Spinal cord (tissue), 10 donors: ENCODE results near the gene SLC5A6. TPM values are rescaled to one million over a fixed set of nuclear protein-coding genes. Genes with fewer than 3 reads are reported as not detected.

Source experiments
- DNase-seq, 6 donors: peaks; one replicate each; pipeline versions ENCODE4 v3.0.0 to v3.0.0-alpha.2; 2013 to 2015; ENCODE audit warnings: low spot score in 6 of 6, low read depth in 4 of 6
- H3K27ac ChIP-seq: one replicate; pipeline ENCODE4 v1.5.1; 2013; ENCODE audit warnings: low read depth, low read length, control low read depth
- H3K27me3 ChIP-seq: one replicate; pipeline ENCODE4 v1.6.1; 2013; ENCODE audit warnings: low read length; ENCODE audit not compliant: control insufficient read depth, insufficient read depth
- H3K36me3 ChIP-seq: one replicate; pipeline ENCODE4 v1.6.1; 2013; ENCODE audit warnings: low read length; ENCODE audit not compliant: control insufficient read depth, insufficient read depth
- H3K4me1 ChIP-seq: one replicate; pipeline ENCODE4 v1.6.1; 2013; ENCODE audit warnings: low read length; ENCODE audit not compliant: control insufficient read depth, insufficient read depth
- H3K4me3 ChIP-seq: one replicate; pipeline ENCODE4 v1.5.1; 2013; ENCODE audit warnings: low read depth, low read length, control low read depth
- H3K9me3 ChIP-seq: one replicate; pipeline ENCODE4 v1.6.1; 2013; ENCODE audit warnings: low read length; ENCODE audit not compliant: control insufficient read depth, insufficient read depth
- WGBS: methylation state at CpG from one replicate; pipeline ENCODE4 v1.1.5; 2013; ENCODE audit warnings: missing lambda C conversion rate; ENCODE audit not compliant: insufficient coverage; 5-methylcytosine and 5-hydroxymethylcytosine counted together
- polyA plus RNA-seq, 2 donors: library from polyadenylated mRNA; unstranded; fragments of 120-200 nt; gene quantifications; one replicate each; pipeline ENCODE4 v1.2.1, GENCODE V29; 2013; ENCODE audit not compliant: insufficient read length in 2 of 2
- total RNA-seq, 2 donors: library from RNA; depleted of rRNA in 1 of 2; stranded (reverse); fragments of 120-200 nt in 1 of 2; fragments of >200 nt in 1 of 2; gene quantifications; one replicate each; pipeline versions ENCODE4 v1.2.3 to v1.2.4, GENCODE V29; 2013 to 2014
- donor health status: healthy.

SLC5A6 gene
- total and polyA plus RNA-seq, 4 donors = 41.4 to 68.6 (median 59.3) TPM

DNA sequence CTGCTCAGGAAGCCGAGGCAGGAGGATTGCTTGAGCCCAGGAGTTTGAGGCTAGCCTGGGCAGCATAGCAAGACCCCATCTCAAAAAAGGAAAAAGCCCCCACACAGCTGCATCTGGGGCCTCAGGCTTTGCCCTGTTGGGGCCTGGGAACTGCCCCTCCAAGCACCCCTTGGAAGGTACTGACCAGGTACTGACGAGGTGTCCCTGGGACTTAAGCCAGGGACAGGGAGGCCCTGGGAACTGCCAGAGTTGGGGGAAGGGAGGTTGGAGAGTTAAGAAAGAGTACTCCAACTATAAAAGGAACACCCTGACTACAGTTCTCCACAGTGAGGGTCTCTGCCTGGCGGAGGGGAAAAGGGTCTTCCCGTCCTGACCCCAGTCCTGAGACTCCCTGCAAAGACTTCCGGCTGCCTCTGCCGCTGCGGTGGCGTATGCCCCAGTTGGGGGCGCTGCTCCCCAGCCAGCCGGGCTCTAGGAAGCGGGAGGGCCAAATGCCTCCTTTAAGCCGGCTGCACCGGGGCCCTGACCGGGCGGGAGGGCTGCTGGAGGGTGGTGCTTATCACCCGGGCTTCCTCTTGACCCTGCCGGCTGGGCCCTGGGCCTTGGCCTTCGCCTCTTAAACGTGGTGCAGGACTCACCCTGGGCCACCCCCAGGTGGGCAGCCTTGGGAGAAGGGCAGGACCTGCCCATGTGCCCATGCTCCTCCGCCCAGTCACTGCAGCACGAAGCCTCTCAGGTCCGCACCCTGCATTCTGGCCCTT, 38.0 kb upstream of the SLC5A6 start:
- peaks cover 2% of the 10 kb centered on the region for H3K36me3 ChIP-seq
- H3K9me3 ChIP-seq = no peaks in the 10 kb centered on the region
- H3K27me3 ChIP-seq = peaks cover 2% of the 10 kb centered on the region
- H3K4me1 ChIP-seq = peaks cover 23% of the 10 kb centered on the region
- DNase-seq = peak in 2 of 6 donors; percentile 28 to 50
- no peak overlapping the region for H3K27ac ChIP-seq
- 13% methylated on average over 19 of the region's 22 CpGs for WGBS
- no peak overlapping the region for H3K4me3 ChIP-seq

DNA sequence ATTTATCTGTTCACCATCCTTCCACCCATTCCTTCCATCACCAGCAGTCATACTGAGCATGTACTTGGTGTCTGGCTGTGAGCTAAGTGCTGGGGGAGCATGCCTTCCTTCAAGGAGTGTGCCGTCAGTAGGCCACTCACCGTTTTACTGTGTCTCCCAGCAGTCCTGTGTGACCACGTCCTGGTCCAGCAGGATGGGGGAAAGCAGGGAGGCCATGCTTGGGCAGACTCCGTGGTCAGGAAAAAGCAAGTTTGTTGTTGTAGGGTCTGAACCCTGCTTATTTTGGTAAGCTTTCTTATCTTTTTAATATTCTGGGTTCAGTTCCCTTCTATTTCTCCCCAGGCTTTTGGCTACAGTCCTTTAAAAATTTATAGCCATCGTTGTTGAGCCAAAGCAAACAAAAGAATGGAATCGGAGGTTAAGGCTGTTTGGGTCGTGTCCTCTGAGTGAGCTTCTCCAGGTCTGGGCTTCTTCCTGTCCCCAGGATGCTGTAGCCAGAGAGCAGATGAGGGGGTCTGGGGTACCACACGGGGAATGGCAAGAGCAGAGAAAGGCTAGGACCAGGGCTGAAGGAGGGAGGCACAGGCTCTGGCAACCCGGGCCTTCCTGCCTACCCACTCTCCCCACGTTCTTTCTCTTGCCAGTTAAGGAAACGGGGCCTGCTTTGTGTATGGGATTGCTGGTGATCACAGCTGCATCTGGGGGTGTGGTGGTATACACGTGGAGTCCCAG, 37.3 kb upstream of the SLC5A6 start:
- no peak overlapping the region for H3K27ac ChIP-seq
- H3K4me1 ChIP-seq = peaks cover 23% of the 10 kb centered on the region
- H3K36me3 ChIP-seq = no peaks in the 10 kb centered on the region
- no peaks in the 10 kb centered on the region for H3K9me3 ChIP-seq
- no peak overlapping the region for H3K4me3 ChIP-seq
- 47% methylated on average over 6 of the region's 12 CpGs for WGBS
- H3K27me3 ChIP-seq = peaks cover 2% of the 10 kb centered on the region
- no peak for DNase-seq

GRCh38 chr2:27247893-27248292, 35.8 kb upstream of the SLC5A6 start:
- no peak for DNase-seq
- H3K9me3 ChIP-seq = no peaks in the 10 kb centered on the region
- WGBS = 91% methylated on average over 4 of the region's 4 CpGs
- peaks cover 12% of the 10 kb centered on the region for H3K36me3 ChIP-seq
- peaks cover 23% of the 10 kb centered on the region for H3K4me1 ChIP-seq
- H3K27me3 ChIP-seq = peaks cover 2% of the 10 kb centered on the region
- no peak overlapping the region for H3K27ac ChIP-seq
- H3K4me3 ChIP-seq = no peak overlapping the region

GRCh38 chr2:27245626-27246025, 33.6 kb upstream of the SLC5A6 start:
- H3K27ac ChIP-seq = no peak overlapping the region
- H3K36me3 ChIP-seq = peaks cover 34% of the 10 kb centered on the region
- 86% methylated on average over 1 of the region's 4 CpGs for WGBS
- no peaks in the 10 kb centered on the region for H3K9me3 ChIP-seq
- no peaks in the 10 kb centered on the region for H3K27me3 ChIP-seq
- peaks cover 12% of the 10 kb centered on the region for H3K4me1 ChIP-seq
- DNase-seq = no peak
- H3K4me3 ChIP-seq = no peak overlapping the region

DNA sequence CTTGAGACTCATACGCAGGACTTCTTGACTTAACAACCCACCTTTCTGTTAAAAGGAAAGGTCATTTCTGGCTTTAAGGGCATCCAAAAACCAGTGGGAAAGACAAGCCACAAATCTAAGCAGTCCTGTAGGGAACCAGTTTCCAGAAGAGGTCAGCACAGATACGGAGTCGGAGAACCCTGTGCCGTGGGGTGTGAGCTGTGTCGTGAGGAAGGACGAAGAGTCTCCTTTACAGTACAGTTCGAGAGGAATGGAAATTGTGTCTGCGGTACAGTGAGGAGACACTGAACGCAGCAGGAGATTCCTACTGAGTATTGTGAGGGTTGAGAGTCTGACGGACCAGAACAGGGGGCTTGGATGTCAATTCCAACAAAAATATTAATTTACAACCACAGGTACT, 33.0 kb upstream of the SLC5A6 start:
- Histone ChIP-seq H3K36me3 (peaks cover 39% of the 10 kb centered on the region), H3K4me3 (no peak overlapping the region), H3K27me3 (no peaks in the 10 kb centered on the region), H3K9me3 (no peaks in the 10 kb centered on the region), H3K4me1 (peaks cover 7% of the 10 kb centered on the region), H3K27ac (no peak overlapping the region)
- DNase-seq = no peak
- WGBS = 75% methylated on average over 5 of the region's 10 CpGs

- DNase-seq = no peak
These were observed 31.5 kb upstream of the SLC5A6 start for GRCh38 chr2:27243391-27244130.

GRCh38 chr2:27242614-27242951, 30.5 kb upstream of the SLC5A6 start:
- H3K27ac ChIP-seq = no peak overlapping the region
- no peak overlapping the region for H3K4me3 ChIP-seq
- DNase-seq = no peak
- no peaks in the 10 kb centered on the region for H3K4me1 ChIP-seq
- H3K36me3 ChIP-seq = peaks cover 64% of the 10 kb centered on the region
- H3K27me3 ChIP-seq = no peaks in the 10 kb centered on the region
- no peaks in the 10 kb centered on the region for H3K9me3 ChIP-seq
- 96% methylated on average over 14 of the region's 16 CpGs for WGBS

More at GRCh38 chr2:27243391-27244130, 31.5 kb upstream of the SLC5A6 start:
- Histone ChIP-seq H3K27ac (no peak overlapping the region), H3K9me3 (no peaks in the 10 kb centered on the region), H3K27me3 (no peaks in the 10 kb centered on the region), H3K4me3 (no peak overlapping the region), H3K36me3 (peaks cover 54% of the 10 kb centered on the region), H3K4me1 (no peaks in the 10 kb centered on the region)
- 90% methylated on average over 18 of the region's 19 CpGs for WGBS

GRCh38 chr2:27241761-27242613, 29.9 kb upstream of the SLC5A6 start:
- no peaks in the 10 kb centered on the region for H3K27me3 ChIP-seq
- H3K4me3 ChIP-seq = no peak overlapping the region
- DNase-seq = no peak
- no peaks in the 10 kb centered on the region for H3K4me1 ChIP-seq
- H3K27ac ChIP-seq = no peak overlapping the region
- no peaks in the 10 kb centered on the region for H3K9me3 ChIP-seq
- 89% methylated on average over 24 of the region's 24 CpGs for WGBS
- peaks cover 70% of the 10 kb centered on the region for H3K36me3 ChIP-seq

DNA sequence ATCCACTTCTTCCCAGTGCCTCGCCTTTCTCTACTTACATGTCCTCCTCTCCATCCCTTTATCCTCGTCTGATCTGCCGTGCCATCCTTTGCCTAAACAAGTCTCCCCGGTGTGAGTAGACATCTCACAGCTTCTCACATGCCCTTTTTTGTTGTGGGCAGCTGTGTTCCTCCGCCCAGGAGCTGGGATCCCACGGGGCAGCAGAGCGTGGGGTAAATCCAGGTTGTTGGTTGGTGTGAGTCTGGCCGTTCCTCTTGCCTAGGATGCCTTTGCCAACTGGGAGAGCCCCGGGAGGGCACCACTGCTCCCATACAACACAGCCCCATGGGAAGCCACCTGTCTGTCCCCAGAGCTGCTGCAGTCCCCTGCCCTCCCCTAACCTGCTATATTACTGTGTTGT, 28.3 kb upstream of the SLC5A6 start:
- H3K27me3 ChIP-seq = no peaks in the 10 kb centered on the region
- no peak overlapping the region for H3K27ac ChIP-seq
- H3K4me1 ChIP-seq = no peaks in the 10 kb centered on the region
- no peak for DNase-seq
- H3K4me3 ChIP-seq = no peak overlapping the region
- peaks cover 86% of the 10 kb centered on the region for H3K36me3 ChIP-seq
- no peaks in the 10 kb centered on the region for H3K9me3 ChIP-seq
- WGBS = 100% methylated on average over 1 of the region's 9 CpGs
